Activated B cell treated with CpG ODN at 0.5 μM for 24 hours (primary cell): ENCODE results near the gene NCCRP1. TPM values are rescaled to one million over a fixed set of nuclear protein-coding genes. Genes with fewer than 3 reads are reported as not detected.

Source experiments
- ATAC-seq: fragments of 200-7000 bp; cut with Tn5 transposase; one replicate; pipeline ENCODE4 v1.10.0; 2021; ENCODE audit warnings: low read depth, mild to moderate bottlenecking, moderate library complexity
- CTCF ChIA-PET: fragments of 350-600 bp; sonication (Branson Sonifier 250); formaldehyde crosslinking; loops from one replicate; lab custom pipeline; 2021; ENCODE audit warnings: antibody characterized with exemption; lab: Charles Lee
- POLR2A ChIA-PET: fragments of 350-600 bp; sonication (Branson Sonifier 250); formaldehyde crosslinking; loops from one replicate; lab custom pipeline; 2021; ENCODE audit warnings: antibody characterized with exemption; lab: Charles Lee
- DNase-seq: peaks from one replicate; pipeline ENCODE4 v3.0.0; 2022
- H3K27ac Mint-ChIP-seq: one replicate; pipeline ENCODE4 v1.8.0; 2020; ENCODE audit warnings: mixed read lengths
- H3K27me3 Mint-ChIP-seq: one replicate; pipeline ENCODE4 v1.8.0; 2021; ENCODE audit warnings: mixed read lengths
- H3K36me3 Mint-ChIP-seq: one replicate; pipeline ENCODE4 v1.8.0; 2021; ENCODE audit warnings: low read depth, mixed read lengths
- H3K4me1 Mint-ChIP-seq: one replicate; pipeline ENCODE4 v1.8.0; 2021; ENCODE audit warnings: mixed read lengths
- H3K4me3 Mint-ChIP-seq: one replicate; pipeline ENCODE4 v1.8.0; 2020; ENCODE audit warnings: mild to moderate bottlenecking, mixed read lengths
- H3K9me3 Mint-ChIP-seq: one replicate; pipeline ENCODE4 v1.8.0; 2020; ENCODE audit warnings: mixed read lengths
- intact Hi-C: fragments of 100-400 bp; cut with micrococcal nuclease; formaldehyde crosslinking; loops from one replicate; pipeline ENCODE4 v1.15.1; 2024
- total RNA-seq: library from RNA; stranded (reverse); gene quantifications from 2 replicates; pipeline ENCODE4 v1.2.3, GENCODE V29; 2022
- TF ChIP-seq, protein P1 (sequence below): fragments of 200-600 bp; IDR thresholded peaks from one replicate; pipeline ENCODE4 v1.8.0; 2022; ENCODE audit warnings: antibody characterized with exemption, mild to moderate bottlenecking

Gene NCCRP1
- total RNA-seq, 1 donor from 2014 or later: not detected

DNA sequence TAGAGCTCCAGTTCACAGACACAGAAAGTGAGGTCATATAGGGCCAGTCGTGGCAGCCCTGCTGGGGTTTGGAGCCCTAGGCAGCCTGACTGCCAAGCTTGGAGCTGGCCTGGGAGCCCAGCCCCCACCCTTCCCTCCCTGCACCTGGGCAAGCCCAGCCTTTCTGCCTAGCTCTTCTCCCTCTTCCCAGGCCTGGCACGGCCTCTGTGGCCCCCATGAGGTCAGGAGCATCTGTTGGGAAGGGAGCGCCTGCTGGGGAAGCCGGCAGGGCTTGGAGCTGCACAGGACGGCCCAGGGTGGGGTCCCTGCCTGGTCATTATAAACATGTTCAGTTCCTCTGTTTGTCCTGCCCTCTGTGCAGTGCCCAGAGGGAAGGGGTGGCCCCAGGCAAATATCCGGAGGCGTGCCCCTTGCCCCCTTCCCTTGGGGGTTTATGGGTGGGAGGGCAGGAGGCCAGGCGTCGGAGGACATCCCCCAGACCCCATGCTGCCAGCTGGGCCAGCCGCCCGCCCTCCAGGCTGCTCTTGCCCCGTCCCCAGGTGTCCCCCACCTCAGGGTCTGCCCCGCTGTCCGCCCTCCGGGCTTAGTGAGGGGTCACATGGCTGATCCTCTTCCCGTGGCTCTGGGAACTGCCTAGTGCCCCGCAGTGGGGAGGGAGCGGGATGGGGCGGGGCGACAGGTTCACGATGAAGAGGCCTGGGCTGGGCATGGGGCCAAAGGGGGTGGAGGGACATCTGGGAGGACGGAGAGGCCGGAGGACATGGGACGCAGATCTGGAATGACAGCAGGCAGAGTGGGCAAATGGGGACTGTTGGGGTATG is 30.0 kb upstream of the NCCRP1 start:
- H3K36me3 Mint-ChIP-seq: peaks cover 21% of the 10 kb centered on the region
- H3K4me3 Mint-ChIP-seq: no peak overlapping the region
- H3K27ac Mint-ChIP-seq: no peak overlapping the region
- DNase-seq: no peak
- no peaks in the 10 kb centered on the region for H3K9me3 Mint-ChIP-seq
- CTCF ChIA-PET: no interaction called here
- H3K27me3 Mint-ChIP-seq: no peaks in the 10 kb centered on the region
- peaks cover 2% of the 10 kb centered on the region for H3K4me1 Mint-ChIP-seq
- intact Hi-C loops: no loop called here
- POLR2A ChIA-PET: no interaction called here
- ATAC-seq: no peak
- TF ChIP-seq, protein P1, sequence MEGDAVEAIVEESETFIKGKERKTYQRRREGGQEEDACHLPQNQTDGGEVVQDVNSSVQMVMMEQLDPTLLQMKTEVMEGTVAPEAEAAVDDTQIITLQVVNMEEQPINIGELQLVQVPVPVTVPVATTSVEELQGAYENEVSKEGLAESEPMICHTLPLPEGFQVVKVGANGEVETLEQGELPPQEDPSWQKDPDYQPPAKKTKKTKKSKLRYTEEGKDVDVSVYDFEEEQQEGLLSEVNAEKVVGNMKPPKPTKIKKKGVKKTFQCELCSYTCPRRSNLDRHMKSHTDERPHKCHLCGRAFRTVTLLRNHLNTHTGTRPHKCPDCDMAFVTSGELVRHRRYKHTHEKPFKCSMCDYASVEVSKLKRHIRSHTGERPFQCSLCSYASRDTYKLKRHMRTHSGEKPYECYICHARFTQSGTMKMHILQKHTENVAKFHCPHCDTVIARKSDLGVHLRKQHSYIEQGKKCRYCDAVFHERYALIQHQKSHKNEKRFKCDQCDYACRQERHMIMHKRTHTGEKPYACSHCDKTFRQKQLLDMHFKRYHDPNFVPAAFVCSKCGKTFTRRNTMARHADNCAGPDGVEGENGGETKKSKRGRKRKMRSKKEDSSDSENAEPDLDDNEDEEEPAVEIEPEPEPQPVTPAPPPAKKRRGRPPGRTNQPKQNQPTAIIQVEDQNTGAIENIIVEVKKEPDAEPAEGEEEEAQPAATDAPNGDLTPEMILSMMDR: no peak

DNA sequence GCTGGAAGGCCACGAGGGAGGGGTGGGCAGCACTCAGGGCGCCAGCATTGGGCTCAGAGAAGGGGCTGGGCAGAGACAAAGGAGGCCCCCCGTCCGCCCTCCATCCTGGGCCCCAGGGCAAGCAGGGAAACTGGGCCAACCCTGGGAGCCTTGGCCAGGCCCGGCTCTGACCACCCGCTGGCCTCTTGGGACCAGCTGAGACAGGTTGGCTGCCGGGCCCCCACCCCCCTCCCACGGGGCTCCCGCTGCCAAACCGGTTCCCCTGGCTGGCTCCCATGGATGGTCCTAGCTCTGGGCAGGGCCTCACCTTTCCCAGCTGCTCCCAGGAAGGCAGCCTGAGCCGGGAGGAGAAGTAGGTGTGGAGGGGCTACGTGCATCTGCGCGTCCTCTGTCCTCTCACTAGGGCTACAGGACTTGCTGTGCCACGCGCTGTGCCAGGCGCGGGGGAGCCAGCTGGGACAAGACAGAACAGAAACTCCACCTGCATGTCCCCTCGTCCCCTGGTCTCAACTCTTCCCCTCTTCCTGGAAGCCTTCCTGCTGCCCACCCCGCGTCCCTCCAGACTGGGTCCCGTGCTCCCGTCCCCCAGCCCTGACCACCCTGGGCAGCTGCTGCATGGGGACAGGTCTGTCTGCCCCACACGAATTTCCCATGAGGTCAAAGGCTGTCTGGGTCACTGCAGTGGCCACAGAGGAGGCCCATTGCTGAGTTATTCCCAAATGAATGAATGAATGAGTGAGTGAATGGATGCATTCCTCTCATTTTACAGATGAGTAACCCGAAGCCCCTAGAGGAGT is 29.1 kb upstream of the NCCRP1 start:
- DNase-seq (no peak), ATAC-seq (no peak)
- TF ChIP-seq, protein P1: no peak
- ChIA-PET POLR2A (interaction anchor here (0.6 kb wide), 1 partner anchor 48 kb away, joined by 5 read pairs; no protein-coding TSS in a partner anchor), CTCF (no interaction called here)
- no peaks in the 10 kb centered on the region for H3K4me1 Mint-ChIP-seq
- intact Hi-C loops: no loop called here
- no peak overlapping the region for H3K27ac Mint-ChIP-seq
- no peaks in the 10 kb centered on the region for H3K27me3 Mint-ChIP-seq
- H3K36me3 Mint-ChIP-seq: peaks cover 26% of the 10 kb centered on the region
- H3K4me3 Mint-ChIP-seq: no peak overlapping the region
- no peaks in the 10 kb centered on the region for H3K9me3 Mint-ChIP-seq

DNA sequence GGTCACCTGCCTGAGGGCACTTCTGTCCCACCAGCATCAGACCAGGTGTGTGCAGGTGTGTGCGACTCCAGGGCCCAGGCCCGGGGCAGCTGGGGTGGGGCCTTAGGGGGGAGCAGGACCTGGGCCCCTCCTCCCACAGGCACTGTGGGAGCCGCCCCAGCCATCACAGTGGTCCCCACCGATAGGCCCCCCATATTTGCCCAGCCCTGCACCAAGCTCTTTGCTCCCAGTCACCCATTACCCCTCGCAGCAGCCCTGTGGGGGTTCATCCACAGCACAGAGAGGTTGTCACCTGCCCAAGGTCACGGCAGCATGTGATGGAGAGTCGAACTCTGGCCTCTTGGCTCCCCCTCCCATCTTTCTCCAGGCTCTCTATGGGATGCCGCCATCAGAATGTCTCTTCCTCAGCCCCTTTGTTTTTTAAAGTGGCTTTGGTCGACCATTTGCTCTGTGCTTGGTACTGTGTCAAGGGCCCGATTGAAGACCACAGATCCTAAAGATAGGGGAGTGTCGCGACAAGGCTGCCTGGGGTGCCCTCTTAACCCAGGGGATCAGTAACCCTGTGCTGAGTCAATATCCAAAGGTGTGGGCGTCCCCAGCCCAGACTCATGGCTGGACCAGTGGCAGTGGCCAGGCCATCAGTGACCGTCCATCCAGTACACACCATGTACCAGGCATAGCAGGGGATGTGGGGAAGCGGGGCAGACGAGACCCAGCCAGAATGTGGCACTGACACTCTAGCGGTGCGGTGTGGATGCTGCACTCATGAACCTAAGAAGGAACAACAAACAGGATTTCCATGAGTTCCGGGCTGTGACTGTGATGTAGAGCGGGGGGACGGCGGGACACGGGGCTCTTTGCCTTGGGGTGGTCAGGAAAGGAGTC is 28.3 kb upstream of the NCCRP1 start:
- no peak for ATAC-seq
- DNase-seq: no peak
- Mint-ChIP-seq H3K27ac (no peak overlapping the region), H3K9me3 (no peaks in the 10 kb centered on the region), H3K4me1 (no peaks in the 10 kb centered on the region), H3K27me3 (no peaks in the 10 kb centered on the region), H3K36me3 (peaks cover 29% of the 10 kb centered on the region), H3K4me3 (no peak overlapping the region)
- TF ChIP-seq, protein P1: no peak
- POLR2A ChIA-PET: no interaction called here
- intact Hi-C loops: no loop called here
- CTCF ChIA-PET: no interaction called here

DNA sequence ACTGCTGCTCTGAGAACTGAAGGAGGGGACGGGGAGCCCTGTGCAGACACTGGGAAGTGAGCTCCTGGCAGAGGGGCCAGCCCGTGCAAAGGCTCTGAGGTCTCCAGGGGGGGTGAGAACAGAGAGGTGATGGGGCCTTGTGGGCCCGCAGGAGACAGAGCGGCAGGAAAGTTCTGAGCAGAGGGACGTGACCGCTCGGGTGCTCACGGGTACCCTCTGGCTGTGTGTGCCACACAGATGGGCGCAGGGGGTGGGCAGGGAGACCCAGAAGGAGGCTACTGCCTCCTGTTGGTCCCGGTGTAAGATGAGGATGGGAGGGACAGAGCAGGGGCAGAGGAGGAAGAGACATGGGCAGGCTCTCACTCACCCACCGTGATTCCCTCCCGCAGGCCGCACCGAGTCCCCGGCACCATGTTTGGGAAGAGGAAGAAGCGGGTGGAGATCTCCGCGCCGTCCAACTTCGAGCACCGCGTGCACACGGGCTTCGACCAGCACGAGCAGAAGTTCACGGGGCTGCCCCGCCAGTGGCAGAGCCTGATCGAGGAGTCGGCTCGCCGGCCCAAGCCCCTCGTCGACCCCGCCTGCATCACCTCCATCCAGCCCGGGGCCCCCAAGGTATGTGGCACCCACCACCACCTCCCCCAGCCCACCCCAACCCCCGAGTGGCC is 27.5 kb upstream of the NCCRP1 start:
- Mint-ChIP-seq H3K36me3 (peaks cover 32% of the 10 kb centered on the region), H3K4me3 (no peak overlapping the region), H3K9me3 (no peaks in the 10 kb centered on the region), H3K27me3 (no peaks in the 10 kb centered on the region), H3K27ac (no peak overlapping the region), H3K4me1 (no peaks in the 10 kb centered on the region)
- ATAC-seq (no peak), DNase-seq (no peak)
- TF ChIP-seq, protein P1: no peak
- POLR2A ChIA-PET: no interaction called here
- CTCF ChIA-PET: no interaction called here
- intact Hi-C loops: no loop called here
